ENCODE data around the gene TBC1D1. TPM values are rescaled to one million over a fixed set of nuclear protein-coding genes. Genes with fewer than 3 reads are reported as not detected.

TBC1D1 gene
- total and polyA plus RNA-seq, 2 donors (not counting 3 experiments of a cell fraction or from before 2014, with no cell fraction given): 63.5 to 116 TPM

DNA sequence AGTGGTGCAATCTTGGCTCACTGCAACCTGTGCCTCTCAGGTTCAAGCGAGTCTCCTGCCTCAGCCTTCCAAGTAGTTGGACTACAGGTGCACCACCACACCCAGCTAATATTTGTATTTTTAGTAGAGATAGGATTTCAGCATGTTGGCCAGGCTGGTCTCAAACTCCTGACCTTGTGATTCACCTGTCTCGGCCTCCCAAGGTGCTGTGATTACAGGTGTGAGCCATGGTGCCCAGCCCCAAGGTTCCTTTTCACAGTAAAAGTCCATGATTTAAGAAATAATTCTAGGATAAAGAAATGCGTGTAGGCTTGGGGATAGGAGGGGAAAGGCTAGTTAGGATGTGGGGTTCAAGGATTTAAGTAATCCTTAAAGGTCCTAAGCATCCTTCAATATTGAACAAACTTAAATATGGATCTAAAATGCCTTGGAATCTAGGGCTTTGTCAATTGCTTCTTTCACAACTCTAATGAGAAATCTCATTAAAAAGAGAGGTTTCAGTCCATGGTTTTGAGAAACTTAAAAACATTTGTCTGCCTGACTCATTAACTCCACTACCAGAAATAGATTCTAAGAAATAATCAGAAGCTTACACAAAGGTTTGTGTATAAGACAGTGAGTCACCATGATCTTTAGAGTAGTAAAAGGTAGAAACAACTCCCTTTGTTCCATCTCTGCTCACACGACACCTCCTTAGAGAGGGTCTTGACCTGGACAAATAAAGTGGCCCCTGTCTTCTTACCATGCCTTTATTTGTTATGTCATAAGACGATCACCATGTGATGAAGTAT lies 272.5 kb downstream of the TBC1D1 start:
- peaks cover 33% of the 10 kb centered on the region for H3K4me1 ChIP-seq (ENCODE audit: control insufficient read depth, extremely low read depth, insufficient read depth, low read length)
- ChIA-PET CTCF (interaction anchor here (2.0 to 5.3 kb wide), 3 partner anchors 11 to 85 kb away, joined by 4 to 38 read pairs (median 15); no protein-coding TSS in a partner anchor), POLR2A (no interaction called here)
- DNase-seq (ENCODE audit: low read depth, low spot score) (peak; percentile 21), FAIRE-seq (peak; percentile 46)
- no peaks in the 10 kb centered on the region for H3K9me3 ChIP-seq (replicated peaks; ENCODE audit: control insufficient read depth, insufficient read depth, low read length)
- no peaks in the 10 kb centered on the region for H3K79me2 ChIP-seq (ENCODE audit: control insufficient read depth, insufficient read depth, low read length)
- BruUV-seq (replicated peaks): no TSS peak
- H4K20me1 ChIP-seq (replicated peaks; ENCODE audit: control insufficient read depth, extremely low read depth, insufficient read depth, low read length): no peaks in the 10 kb centered on the region
- H3K9me1 ChIP-seq (replicated peaks; ENCODE audit: control insufficient read depth, extremely low read depth, insufficient read depth, low read length): no peaks in the 10 kb centered on the region
- H3K27me3 ChIP-seq (ENCODE audit: control insufficient read depth in 2 of 2, insufficient read depth in 2 of 2, low read length in 2 of 2): no peaks in the 10 kb centered on the region
- H3K9ac ChIP-seq (replicated peaks; ENCODE audit: extremely low read depth, insufficient read depth, low read length): no peak overlapping the region
- TF ChIP-seq POLR2AphosphoS5 (IDR thresholded peaks at IDR 0.05; ENCODE audit: insufficient read depth, low read depth, low read length): no peak
- TF ChIP-seq FOS (IDR thresholded peaks at IDR 0.05; ENCODE audit: borderline replicate concordance, insufficient read depth, low read length): peak; percentile 24
- no peaks in the 10 kb centered on the region for H3K36me3 ChIP-seq (ENCODE audit: control insufficient read depth in 2 of 2, extremely low read depth in 1 of 2, insufficient read depth in 2 of 2, low read length in 2 of 2)
- H3K27ac ChIP-seq (ENCODE audit: insufficient read depth, low read depth, low read length): no peak overlapping the region
- no peak overlapping the region for H3K4me3 ChIP-seq (replicated peaks in 1 of 3; ENCODE audit: insufficient read depth in 1 of 3, low read depth in 1 of 3, low read length in 3 of 3)
- intact Hi-C loops (cut with micrococcal nuclease): loop anchor here (5.0 kb wide), 2 partner anchors 86 to 704 kb away; partner anchors contain the start of gene FAM114A1
- H2AFZ ChIP-seq (ENCODE audit: low read depth, low read length): no peak overlapping the region
- no peak overlapping the region for H3K4me2 ChIP-seq (ENCODE audit: insufficient read depth, low read length)
- dilution Hi-C loops (cut with MboI; ENCODE audit: extremely low pct_ligation_motif_present, low sequenced_read_pairs): loop anchor here (25.0 kb wide), 1 partner anchor 499 kb away; the partner anchor contains the start of gene KLF3

GRCh38 chr4:38164346-38164745 lies 273.5 kb downstream of the TBC1D1 start:
- H2AFZ ChIP-seq (ENCODE audit: low read depth, low read length): no peak overlapping the region
- dilution Hi-C loops (cut with MboI; ENCODE audit: extremely low pct_ligation_motif_present, low sequenced_read_pairs): loop anchor here (25.0 kb wide), 1 partner anchor 498 kb away; the partner anchor contains the start of gene KLF3

More at GRCh38 chr4:38164346-38164745, 273.5 kb downstream of the TBC1D1 start:
- Histone ChIP-seq H3K36me3 (ENCODE audit: control insufficient read depth in 2 of 2, extremely low read depth in 1 of 2, insufficient read depth in 2 of 2, low read length in 2 of 2) (no peaks in the 10 kb centered on the region), H3K4me2 (ENCODE audit: insufficient read depth, low read length) (no peak overlapping the region), H3K4me1 (ENCODE audit: control insufficient read depth, extremely low read depth, insufficient read depth, low read length) (peaks cover 33% of the 10 kb centered on the region), H3K27ac (ENCODE audit: insufficient read depth, low read depth, low read length) (no peak overlapping the region), H3K4me3 (replicated peaks in 1 of 3; ENCODE audit: insufficient read depth in 1 of 3, low read depth in 1 of 3, low read length in 3 of 3) (no peak overlapping the region), H4K20me1 (replicated peaks; ENCODE audit: control insufficient read depth, extremely low read depth, insufficient read depth, low read length) (no peaks in the 10 kb centered on the region), H3K79me2 (ENCODE audit: control insufficient read depth, insufficient read depth, low read length) (no peaks in the 10 kb centered on the region), H3K27me3 (ENCODE audit: control insufficient read depth in 2 of 2, insufficient read depth in 2 of 2, low read length in 2 of 2) (peaks cover 1 to 2% of the 10 kb centered on the region in 2 experiments), H3K9me3 (replicated peaks; ENCODE audit: control insufficient read depth, insufficient read depth, low read length) (no peaks in the 10 kb centered on the region), H3K9ac (replicated peaks; ENCODE audit: extremely low read depth, insufficient read depth, low read length) (no peak overlapping the region), H3K9me1 (replicated peaks; ENCODE audit: control insufficient read depth, extremely low read depth, insufficient read depth, low read length) (no peaks in the 10 kb centered on the region)
- ChIA-PET CTCF (no interaction called here), POLR2A (no interaction called here)
- DNase-seq (ENCODE audit: low read depth, low spot score) (no peak), FAIRE-seq (no peak)
- intact Hi-C loops (cut with micrococcal nuclease): loop anchor here (5.0 kb wide), 2 partner anchors 87 to 703 kb away; partner anchors contain the start of gene FAM114A1
- BruUV-seq (replicated peaks): no TSS peak
- no peak for TF ChIP-seq POLR2A (IDR thresholded peaks at IDR 0.05; ENCODE audit: low read depth, low read length)
- TF ChIP-seq EZH2 (IDR thresholded peaks at IDR 0.05; ENCODE audit: borderline replicate concordance, low read depth, low read length, severe bottlenecking): no peak
- TF ChIP-seq GATA2 (IDR thresholded peaks at IDR 0.05; ENCODE audit: insufficient read depth, insufficient read length, low read depth, low read length): no peak
- TF ChIP-seq POLR2AphosphoS5 (IDR thresholded peaks at IDR 0.05; ENCODE audit: insufficient read depth, low read depth, low read length): no peak
- TF ChIP-seq FOS (IDR thresholded peaks at IDR 0.05; ENCODE audit: borderline replicate concordance, insufficient read depth, low read length): no peak
- no peak for TF ChIP-seq JUN (IDR thresholded peaks at IDR 0.05; ENCODE audit: borderline replicate concordance, insufficient read depth, insufficient read length, low read depth)
- TF ChIP-seq MAX (IDR thresholded peaks at IDR 0.05; ENCODE audit: insufficient read depth, insufficient read length): no peak
- no peak for TF ChIP-seq MYC (IDR thresholded peaks at IDR 0.05; ENCODE audit: low read depth, low read length)
- TF ChIP-seq, protein P1, sequence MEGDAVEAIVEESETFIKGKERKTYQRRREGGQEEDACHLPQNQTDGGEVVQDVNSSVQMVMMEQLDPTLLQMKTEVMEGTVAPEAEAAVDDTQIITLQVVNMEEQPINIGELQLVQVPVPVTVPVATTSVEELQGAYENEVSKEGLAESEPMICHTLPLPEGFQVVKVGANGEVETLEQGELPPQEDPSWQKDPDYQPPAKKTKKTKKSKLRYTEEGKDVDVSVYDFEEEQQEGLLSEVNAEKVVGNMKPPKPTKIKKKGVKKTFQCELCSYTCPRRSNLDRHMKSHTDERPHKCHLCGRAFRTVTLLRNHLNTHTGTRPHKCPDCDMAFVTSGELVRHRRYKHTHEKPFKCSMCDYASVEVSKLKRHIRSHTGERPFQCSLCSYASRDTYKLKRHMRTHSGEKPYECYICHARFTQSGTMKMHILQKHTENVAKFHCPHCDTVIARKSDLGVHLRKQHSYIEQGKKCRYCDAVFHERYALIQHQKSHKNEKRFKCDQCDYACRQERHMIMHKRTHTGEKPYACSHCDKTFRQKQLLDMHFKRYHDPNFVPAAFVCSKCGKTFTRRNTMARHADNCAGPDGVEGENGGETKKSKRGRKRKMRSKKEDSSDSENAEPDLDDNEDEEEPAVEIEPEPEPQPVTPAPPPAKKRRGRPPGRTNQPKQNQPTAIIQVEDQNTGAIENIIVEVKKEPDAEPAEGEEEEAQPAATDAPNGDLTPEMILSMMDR (IDR thresholded peaks at IDR 0.05; ENCODE audit: extremely low read depth in 1 of 2, insufficient read depth in 1 of 2, low read depth in 1 of 2, low read length in 2 of 2): no peak

Data from endothelial cell of umbilical vein (primary cell).